Vagina (tissue), 2 donors: Measurements from ENCODE around the gene CD8A.

ENCODE experiments used
- CTCF ChIP-seq, 3 experiments: fragments of 450-650 bp in 2 of 3; fragments of 200-600 bp in 1 of 3; sonication (generic) in 1 of 3; IDR thresholded peaks; one replicate each; pipeline ENCODE4 v1.5.1; 2017 to 2019; ENCODE audit warnings: antibody characterized with exemption in 3 of 3, mild to moderate bottlenecking in 2 of 3, moderate library complexity in 2 of 3
- POLR2A ChIP-seq, 2 donors: fragments of 450-650 bp; IDR thresholded peaks; one replicate each; pipeline ENCODE4 v1.6.1; 2017; ENCODE audit warnings: antibody characterized with exemption in 2 of 2, mild to moderate bottlenecking in 2 of 2, moderate library complexity in 2 of 2
- POLR2AphosphoS5 ChIP-seq, 2 donors: sonication (generic); formaldehyde crosslinking; IDR thresholded peaks; one replicate each; pipeline ENCODE4 v1.9.0; 2017; ENCODE audit warnings: antibody characterized with exemption in 2 of 2, mild to moderate bottlenecking in 2 of 2, low read depth in 1 of 2; ENCODE audit not compliant: insufficient read depth in 1 of 2

DNA sequence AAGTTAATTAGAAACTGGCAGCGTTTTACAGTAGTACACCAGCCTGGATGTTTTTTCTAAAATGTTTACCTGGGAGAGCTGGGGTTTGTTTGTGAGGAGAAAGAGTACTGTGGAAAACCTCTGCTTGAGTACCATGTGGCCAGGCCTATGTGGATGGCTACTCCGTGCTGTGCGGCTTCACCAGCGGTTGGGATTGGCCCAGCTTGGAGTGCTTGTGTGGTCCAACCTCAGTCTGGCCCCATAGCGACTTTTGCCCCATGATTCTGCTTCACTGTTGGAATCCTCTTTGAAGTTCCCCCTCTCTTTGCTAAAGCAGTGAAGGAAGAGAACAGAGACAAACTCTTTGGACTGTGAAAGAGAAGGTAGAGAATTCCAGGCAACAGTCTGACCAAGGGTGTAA lies 15.9 kb downstream of the CD8A start:
- TF ChIP-seq CTCF (IDR thresholded peaks at IDR 0.05) (no peak), POLR2A (IDR thresholded peaks at IDR 0.05) (no peak), POLR2AphosphoS5 (IDR thresholded peaks at IDR 0.05; ENCODE audit: insufficient read depth in 1 of 2, low read depth in 1 of 2) (no peak)
